ENCODE results near the gene PA2G4. TPM values are rescaled to one million over a fixed set of nuclear protein-coding genes. Genes with fewer than 3 reads are reported as not detected.
A peak's percentile ranks its signal among the peaks of the same experiment; 100 is the strongest.

Gene PA2G4
- total RNA-seq, 4 donors from 2014 or later, result 22.1 to 63.0 (median 44.8) TPM

GRCh38 chr12:56120158-56120846 is 15.9 kb downstream of the PA2G4 start:
- Histone ChIP-seq H3K9me3 (no peaks in the 10 kb centered on the region), H3K4me3 (no peak overlapping the region), H3K36me3 (no peaks in the 10 kb centered on the region), H3K27me3 (no peaks in the 10 kb centered on the region), H3K4me1 (peaks cover 8 to 33% (median 19%) of the 10 kb centered on the region in 4 donors), H3K27ac (peak overlapping the region; percentile 91 to 99 (median 96))
- DNase-seq, result no peak
- intact Hi-C loops (cut with DNase I; ENCODE audit: low total_unique reads), result no loop called here
- 55 to 94% methylated on average over 2 to 17 of the region's 17 CpGs for WGBS, 2 donors (ENCODE audit: low coverage in 1 of 2)
- TF ChIP-seq CTCF (IDR thresholded peaks at IDR 0.05) (no peak), EP300 (IDR thresholded peaks at IDR 0.05; ENCODE audit: low read depth) (no peak), POLR2A (IDR thresholded peaks at IDR 0.05) (no peak), POLR2AphosphoS5 (IDR thresholded peaks at IDR 0.05) (no peak)
- in situ Hi-C loops (cut with MboI; ENCODE audit: low pct_ligation_motif_present in 1 of 4, low pct_unique_long_range_greater_than_20kb in 1 of 4, low sequenced_read_pairs in 3 of 4), result loop anchor here in 1 of 4 donors (10.0 kb wide), 1 partner anchor 64 kb away; the partner anchor contains the start of gene SMARCC2

GRCh38 chr12:56121204-56121870 is 17.0 kb downstream of the PA2G4 start:
- Histone ChIP-seq H3K27me3 (no peaks in the 10 kb centered on the region), H3K4me3 (no peak overlapping the region), H3K9me3 (no peaks in the 10 kb centered on the region), H3K4me1 (peaks cover 12 to 40% (median 23%) of the 10 kb centered on the region in 4 donors), H3K36me3 (no peaks in the 10 kb centered on the region), H3K27ac (no peak overlapping the region)
- 88% methylated on average over 11 of the region's 11 CpGs; no CpG with 5 or more reads in 1 of the 2 donors for WGBS, 2 donors (ENCODE audit: low coverage in 1 of 2)
- TF ChIP-seq POLR2A (IDR thresholded peaks at IDR 0.05) (no peak), POLR2AphosphoS5 (IDR thresholded peaks at IDR 0.05) (no peak), EP300 (IDR thresholded peaks at IDR 0.05; ENCODE audit: low read depth) (no peak), CTCF (IDR thresholded peaks at IDR 0.05) (no peak)
- intact Hi-C loops (cut with DNase I; ENCODE audit: low total_unique reads), result no loop called here
- in situ Hi-C loops (cut with MboI; ENCODE audit: low pct_ligation_motif_present in 1 of 4, low pct_unique_long_range_greater_than_20kb in 1 of 4, low sequenced_read_pairs in 3 of 4), result loop anchor here in 1 of 4 donors (10.0 kb wide), 1 partner anchor 63 kb away; the partner anchor contains the start of gene SMARCC2
- DNase-seq, result no peak

GRCh38 chr12:56122637-56123036 is 18.3 kb downstream of the PA2G4 start:
- H3K9me3 ChIP-seq, result no peaks in the 10 kb centered on the region
- intact Hi-C loops (cut with DNase I; ENCODE audit: low total_unique reads) (no loop called here), in situ Hi-C loops (cut with MboI; ENCODE audit: low pct_ligation_motif_present in 1 of 4, low pct_unique_long_range_greater_than_20kb in 1 of 4, low sequenced_read_pairs in 3 of 4) (loop anchor here in 1 of 4 donors (10.0 kb wide), 1 partner anchor 62 kb away; the partner anchor contains the start of gene SMARCC2)
- TF ChIP-seq POLR2A (IDR thresholded peaks at IDR 0.05) (no peak), EP300 (IDR thresholded peaks at IDR 0.05; ENCODE audit: low read depth) (no peak), CTCF (IDR thresholded peaks at IDR 0.05) (no peak), POLR2AphosphoS5 (IDR thresholded peaks at IDR 0.05) (no peak)
- peak overlapping the region in 3 of 4 donors; percentile 1 to 36 (median 27) for H3K27ac ChIP-seq
- 57 to 75% methylated on average over 1 to 2 of the region's 2 CpGs for WGBS, 2 donors (ENCODE audit: low coverage in 1 of 2)
- peaks cover 23 to 52% (median 35%) of the 10 kb centered on the region in 4 donors for H3K4me1 ChIP-seq
- no peaks in the 10 kb centered on the region for H3K27me3 ChIP-seq
- no peaks in the 10 kb centered on the region for H3K36me3 ChIP-seq
- H3K4me3 ChIP-seq, result no peak overlapping the region
- no peak for DNase-seq

- intact Hi-C loops (cut with DNase I; ENCODE audit: low total_unique reads), result no loop called here
- Histone ChIP-seq H3K9me3 (no peaks in the 10 kb centered on the region), H3K36me3 (no peaks in the 10 kb centered on the region), H3K4me3 (no peak overlapping the region), H3K4me1 (peaks cover 17 to 46% (median 29%) of the 10 kb centered on the region in 4 donors), H3K27me3 (no peaks in the 10 kb centered on the region), H3K27ac (peak overlapping the region in 3 of 4 donors; percentile 89 to 93 (median 93))
- no peak for DNase-seq
- TF ChIP-seq POLR2AphosphoS5 (IDR thresholded peaks at IDR 0.05) (no peak), POLR2A (IDR thresholded peaks at IDR 0.05) (no peak), EP300 (IDR thresholded peaks at IDR 0.05; ENCODE audit: low read depth) (no peak), CTCF (IDR thresholded peaks at IDR 0.05) (no peak)
- in situ Hi-C loops (cut with MboI; ENCODE audit: low pct_ligation_motif_present in 1 of 4, low pct_unique_long_range_greater_than_20kb in 1 of 4, low sequenced_read_pairs in 3 of 4), result loop anchor here in 1 of 4 donors (10.0 kb wide), 1 partner anchor 61 kb away; the partner anchor contains the start of gene SMARCC2
- 84 to 86% methylated on average over 3 to 4 of the region's 4 CpGs for WGBS, 2 donors (ENCODE audit: low coverage in 1 of 2)
Measured at GRCh38 chr12:56124133-56124532, 19.8 kb downstream of the PA2G4 start.

Measured in transverse colon (tissue), 4 donors.